ENCODE data around the gene TLX3.

TLX3 gene

GRCh38 chr5:171291371-171291770 is 17.7 kb upstream of the TLX3 start:
- TF ChIP-seq CTCF (IDR thresholded peaks at IDR 0.05) = no peak

GRCh38 chr5:171295299-171295698 is 13.7 kb upstream of the TLX3 start:
- no peak for TF ChIP-seq CTCF (IDR thresholded peaks at IDR 0.05)

GRCh38 chr5:171295801-171296200 is 13.2 kb upstream of the TLX3 start:
- TF ChIP-seq CTCF (IDR thresholded peaks at IDR 0.05) = no peak

- no peak for TF ChIP-seq CTCF (IDR thresholded peaks at IDR 0.05)
Observed at GRCh38 chr5:171299228-171299627, 9.8 kb upstream of the TLX3 start.

GRCh38 chr5:171299851-171300250 is 9.2 kb upstream of the TLX3 start:
- no peak for TF ChIP-seq CTCF (IDR thresholded peaks at IDR 0.05)

- TF ChIP-seq CTCF (IDR thresholded peaks at IDR 0.05) = no peak
Observed at GRCh38 chr5:171300358-171300757, 8.7 kb upstream of the TLX3 start.

GRCh38 chr5:171306166-171306565 is 2.9 kb upstream of the TLX3 start:
- TF ChIP-seq CTCF (IDR thresholded peaks at IDR 0.05) = no peak

Data from LNCAP (cell line).